Eye (tissue), 1 donor: ENCODE results near the gene LRRC17.
"Not testable (repeated sequence)": the region's sequence is repeated elsewhere in the genome, so short reads cannot be mapped to it uniquely, and the experiment has no call there.

Experiments
- DNase-seq: peaks from one replicate; pipeline ENCODE4 v3.0.0-alpha.2; 2015

Gene LRRC17

DNA sequence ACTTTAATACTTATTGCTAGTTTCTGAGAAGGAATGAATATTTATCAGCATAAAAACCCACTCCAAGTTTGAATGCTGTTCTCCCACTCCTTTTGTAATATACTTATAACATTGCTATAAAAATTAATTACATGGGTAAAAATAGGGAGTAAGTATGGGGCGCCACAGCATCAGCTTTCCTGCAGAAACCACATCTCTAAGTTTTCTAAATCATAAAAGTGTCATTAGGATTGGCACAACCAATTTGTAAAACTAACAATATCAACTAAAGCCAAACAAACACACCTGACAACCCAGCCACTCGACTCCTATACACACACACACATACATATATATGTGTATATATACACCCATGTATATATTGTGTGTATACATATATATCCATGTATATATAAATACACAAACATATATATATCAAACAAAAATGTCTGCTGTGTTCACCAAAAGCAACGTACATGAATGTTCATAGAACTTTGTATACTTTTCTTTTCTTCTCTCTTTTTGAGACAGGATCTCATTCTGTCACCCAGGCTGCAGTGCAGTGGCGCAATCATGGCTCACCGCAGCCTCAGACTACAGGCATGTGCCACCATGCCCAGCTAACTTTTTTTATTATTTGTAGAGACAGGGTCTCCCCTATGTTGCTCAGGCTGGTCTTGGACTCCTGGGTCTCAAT, 14.8 kb upstream of the LRRC17 start:
- no peak for DNase-seq

DNA sequence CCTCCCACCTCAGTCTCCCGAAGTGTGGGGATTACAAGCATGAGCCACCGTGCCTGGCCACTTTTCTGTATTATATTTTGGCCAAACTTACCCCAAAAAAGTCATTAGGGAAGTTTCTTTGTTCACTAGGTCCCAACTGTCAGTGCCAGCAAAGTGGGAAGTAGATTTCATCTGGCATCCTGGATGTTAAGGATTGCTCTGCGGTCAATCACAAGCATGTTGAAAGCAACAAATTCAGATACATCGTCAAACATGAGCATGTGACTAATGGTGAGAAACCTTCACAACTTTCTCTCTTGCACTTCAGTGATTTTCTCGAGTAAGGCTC, 14.3 kb upstream of the LRRC17 start:
- DNase-seq: no peak

DNA sequence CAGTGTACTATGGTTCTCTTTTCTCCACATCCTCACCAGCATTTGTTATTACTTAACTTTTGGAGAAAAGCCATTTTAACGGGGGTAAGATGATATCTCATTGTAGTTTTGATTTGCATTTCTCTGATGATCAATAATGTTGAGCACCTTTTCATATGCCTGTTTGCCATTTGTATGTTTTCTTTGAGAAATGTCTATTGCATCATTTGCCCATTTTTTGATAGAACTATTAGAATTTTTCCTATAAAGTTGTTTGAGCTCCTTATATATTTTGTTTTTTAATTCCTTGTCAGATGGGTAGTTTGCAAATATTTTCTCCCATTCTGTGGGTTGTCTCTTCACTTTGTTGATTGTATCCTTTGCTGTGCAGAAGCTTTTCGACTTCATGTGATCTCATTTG, 10.7 kb upstream of the LRRC17 start:
- DNase-seq: not testable (repeated sequence)

DNA sequence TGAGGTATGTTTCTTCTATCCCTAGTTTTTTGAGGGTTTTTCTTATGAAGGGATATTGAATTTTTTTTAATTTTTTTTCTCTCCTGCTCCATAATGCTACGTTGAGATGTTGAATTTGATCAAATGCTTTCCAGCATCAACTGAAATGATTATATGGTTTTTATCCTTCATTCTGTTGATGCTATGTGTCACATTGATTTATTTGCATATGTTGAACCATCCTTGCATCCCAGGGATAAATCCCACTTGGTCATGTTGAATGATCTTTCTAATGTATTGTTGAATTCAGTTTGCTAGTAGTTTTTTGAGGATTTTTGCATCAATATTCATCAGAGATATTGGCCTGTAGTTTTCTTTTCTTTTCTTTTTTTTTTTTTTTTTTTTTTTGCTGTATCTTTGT, 9.2 kb upstream of the LRRC17 start:
- not testable (repeated sequence) for DNase-seq

DNA sequence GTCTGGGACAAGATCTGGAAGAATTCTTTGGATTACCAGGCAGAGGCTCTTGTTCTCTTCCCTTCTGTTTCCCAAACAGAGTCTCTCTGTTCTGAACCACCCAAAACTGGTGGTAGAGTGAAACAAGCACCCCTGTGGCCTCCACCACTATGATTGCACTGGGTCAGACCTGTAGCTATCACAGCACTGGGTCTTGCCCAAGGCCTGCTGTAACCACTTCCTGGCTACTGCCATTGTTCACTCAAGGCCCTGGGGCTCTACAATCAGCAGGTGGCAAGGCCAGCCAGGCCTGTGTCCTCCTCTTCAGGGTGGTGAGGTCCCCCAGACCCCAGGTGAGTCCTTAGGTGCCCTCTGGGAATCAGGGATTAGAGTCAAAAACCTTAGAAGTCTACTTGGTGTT, 4.1 kb upstream of the LRRC17 start:
- DNase-seq: no peak

DNA sequence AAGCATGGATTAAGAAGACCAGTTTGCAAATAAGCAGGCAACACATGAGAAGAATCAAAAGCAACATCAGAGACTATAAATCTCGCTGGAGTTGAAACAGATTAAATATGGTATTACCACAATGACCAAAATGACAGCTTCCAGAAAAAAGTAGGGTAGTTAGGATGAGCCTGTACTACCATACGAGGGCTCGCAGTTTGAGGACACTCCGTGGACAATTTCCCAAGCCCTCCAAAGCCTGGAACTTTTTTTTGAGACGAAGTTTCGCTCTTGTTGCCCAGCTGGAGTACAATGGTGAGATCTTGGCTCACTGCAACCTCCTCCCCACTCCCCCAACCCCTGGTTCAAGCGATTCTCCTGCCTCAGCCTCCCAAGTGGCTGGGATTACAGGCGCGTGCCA, 1.0 kb downstream of the LRRC17 start:
- peak; percentile 30 for DNase-seq

- DNase-seq: peak; percentile 70
These were observed 1.8 kb downstream of the LRRC17 start for GRCh38 chr7:102914585-102914984.

DNA sequence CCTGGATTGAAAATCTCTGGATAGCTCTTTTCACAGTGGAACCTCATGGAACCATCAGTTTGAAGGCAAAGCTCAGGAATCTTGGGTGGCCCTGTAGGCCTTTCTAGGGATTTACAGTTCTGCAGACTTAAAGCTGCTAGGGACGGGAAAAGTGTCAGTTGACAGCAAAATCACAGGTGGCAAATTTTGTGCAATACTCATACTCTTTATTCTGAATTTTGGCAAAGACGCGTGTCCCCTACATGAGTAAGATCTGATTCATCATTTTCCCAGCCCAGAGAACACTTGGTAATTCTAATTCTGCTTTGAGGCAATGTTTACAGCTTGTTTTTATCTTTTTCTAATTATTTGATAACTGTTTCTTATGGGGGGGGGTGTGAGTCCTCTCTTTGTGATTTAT, 3.6 kb downstream of the LRRC17 start:
- no peak for DNase-seq

GRCh38 chr7:102916881-102917280, 4.1 kb downstream of the LRRC17 start:
- DNase-seq: no peak

GRCh38 chr7:102917436-102918353, 4.9 kb downstream of the LRRC17 start:
- DNase-seq: no peak

GRCh38 chr7:102918845-102919244, 6.0 kb downstream of the LRRC17 start:
- DNase-seq: no peak

- peak; percentile 90 for DNase-seq
These were observed 13.4 kb downstream of the LRRC17 start for GRCh38 chr7:102925976-102926782.

DNA sequence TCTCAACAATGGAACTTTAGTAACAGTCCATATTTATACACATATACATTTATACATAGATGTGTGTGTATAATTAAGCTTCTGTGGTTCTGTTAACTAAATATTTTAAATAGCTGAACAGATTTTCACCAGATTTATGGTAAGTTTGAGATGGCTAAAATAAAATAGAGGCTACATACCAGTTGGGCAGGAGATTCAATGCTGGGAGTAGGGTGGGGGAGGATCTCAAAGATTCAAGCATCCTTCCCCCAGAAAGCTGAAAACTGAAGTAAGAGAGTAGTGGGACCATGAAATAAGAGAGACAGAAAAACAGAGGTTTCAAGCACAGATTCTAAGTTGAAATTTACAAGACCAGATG, 14.0 kb downstream of the LRRC17 start:
- DNase-seq: no peak

DNA sequence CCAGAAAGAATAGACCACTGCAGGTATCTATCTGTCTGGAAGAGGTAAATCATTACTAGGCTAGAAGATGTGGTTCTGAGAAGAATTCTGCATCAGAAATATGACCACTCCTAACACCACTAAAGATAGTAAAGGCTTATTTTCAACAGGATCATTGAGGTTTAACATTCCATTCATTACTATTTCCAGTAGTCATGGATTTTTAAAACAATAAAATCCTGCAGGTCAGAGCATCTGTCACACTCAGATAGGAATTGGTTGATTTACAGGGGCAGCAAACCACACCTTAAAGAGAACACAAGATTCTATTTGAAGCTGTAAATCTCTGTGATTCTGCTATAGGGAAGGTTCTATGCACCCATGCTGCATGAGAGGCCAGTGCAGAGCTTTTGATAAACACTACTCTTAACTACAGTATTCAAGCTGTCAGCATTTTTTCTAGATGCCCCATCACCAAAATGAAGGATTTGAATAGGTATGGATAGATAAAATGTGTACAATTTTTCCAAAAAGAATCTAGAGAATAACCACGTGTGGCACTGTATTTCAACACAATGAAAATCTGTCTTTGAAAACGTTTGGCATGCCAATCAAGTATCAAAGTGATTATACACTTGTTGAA, 14.6 kb downstream of the LRRC17 start:
- DNase-seq: no peak

- no peak for DNase-seq
These were observed 19.0 kb downstream of the LRRC17 start for GRCh38 chr7:102931757-102932156.

DNA sequence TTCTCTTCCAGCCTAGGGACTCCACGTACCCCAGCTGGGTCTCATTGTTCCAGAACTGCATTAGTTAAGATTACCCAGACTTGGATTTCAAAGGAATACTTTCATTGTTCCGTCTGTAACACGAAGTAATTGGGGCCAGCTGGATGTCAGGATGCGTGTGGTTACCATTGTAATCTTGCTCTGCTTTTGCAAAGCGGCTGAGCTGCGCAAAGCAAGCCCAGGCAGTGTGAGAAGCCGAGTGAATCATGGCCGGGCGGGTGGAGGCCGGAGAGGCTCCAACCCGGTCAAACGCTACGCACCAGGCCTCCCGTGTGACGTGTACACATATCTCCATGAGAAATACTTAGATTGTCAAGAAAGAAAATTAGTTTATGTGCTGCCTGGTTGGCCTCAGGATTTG, 21.0 kb downstream of the LRRC17 start:
- DNase-seq: peak; percentile 94

GRCh38 chr7:102934239-102934638, 21.4 kb downstream of the LRRC17 start:
- no peak for DNase-seq

DNA sequence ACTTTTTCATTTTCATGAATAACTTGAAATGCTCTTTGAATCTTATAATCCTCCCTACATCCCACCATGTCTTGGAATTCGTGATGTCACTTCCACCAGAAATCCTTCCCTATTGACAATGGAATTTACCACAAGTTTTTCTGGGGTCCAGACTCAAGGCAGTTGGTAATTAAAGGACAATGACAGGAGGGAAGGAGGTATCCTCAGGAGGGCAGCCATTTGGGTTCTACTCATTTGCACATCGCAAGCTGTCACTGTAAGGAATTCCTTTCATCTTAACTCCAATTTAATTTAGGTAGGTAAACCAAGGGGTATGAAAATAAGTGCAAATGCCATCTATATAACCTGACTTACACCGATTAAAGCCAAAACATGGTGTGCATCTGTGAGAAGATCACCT, 21.9 kb downstream of the LRRC17 start:
- DNase-seq: peak; percentile 57

- DNase-seq: peak; percentile 43
These were observed 22.8 kb downstream of the LRRC17 start for GRCh38 chr7:102935450-102936115.

- no peak for DNase-seq
These were observed 25.9 kb downstream of the LRRC17 start for GRCh38 chr7:102938679-102939078.

DNA sequence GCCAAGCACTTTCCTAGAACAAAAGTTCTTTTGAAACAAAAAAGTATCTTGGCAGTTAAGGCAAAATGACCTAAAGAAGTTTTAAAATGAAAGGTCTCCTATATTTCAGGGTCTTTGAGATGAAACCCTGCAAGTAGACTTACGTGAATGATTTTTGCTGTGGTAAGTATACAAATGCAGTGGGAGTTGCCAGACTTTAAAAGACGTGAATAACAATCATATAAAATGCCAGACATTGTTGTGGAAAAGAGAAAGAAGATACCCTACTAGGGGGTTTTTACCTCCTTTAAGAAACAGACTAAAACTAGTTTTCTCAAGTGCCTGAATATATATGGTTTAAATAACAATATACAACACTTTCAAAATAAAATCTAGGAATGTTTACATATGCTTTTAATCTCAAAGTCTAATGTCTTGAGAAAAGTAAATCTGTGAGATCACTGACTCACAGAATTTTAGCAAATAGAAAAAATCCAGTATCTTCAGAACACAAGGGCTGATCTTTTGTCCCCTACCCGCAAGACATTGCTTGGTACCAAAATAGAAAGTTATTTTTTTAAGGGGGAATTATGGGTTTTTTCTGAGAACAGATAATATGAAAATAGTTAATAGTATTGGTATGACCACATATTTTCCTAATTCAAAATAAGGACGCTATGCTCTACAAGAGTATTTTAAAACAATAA, 29.5 kb downstream of the LRRC17 start:
- peak; percentile 31 for DNase-seq

DNA sequence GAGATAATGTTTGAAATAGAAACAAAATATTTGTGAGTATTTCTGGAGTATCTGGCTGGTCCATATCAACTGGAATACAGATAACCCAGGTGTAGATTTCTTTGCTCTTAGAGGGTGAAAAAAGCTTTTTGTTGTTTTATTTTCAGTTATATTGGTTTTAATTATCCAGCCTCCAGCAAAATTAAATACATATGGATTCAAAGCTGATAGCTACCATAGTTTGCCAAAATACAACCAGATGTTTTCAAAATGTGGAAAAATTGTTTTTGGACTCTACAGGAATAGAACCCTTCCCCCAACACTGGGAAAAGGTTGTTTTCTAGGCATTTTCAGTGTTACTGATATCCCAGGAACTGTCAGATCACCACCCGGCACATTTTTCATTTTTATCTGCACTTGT, 30.1 kb downstream of the LRRC17 start:
- DNase-seq: peak; percentile 22
